HEK293 (cell line): Measurements from ENCODE around the gene SKIC8.

Experiments used
- CTCF ChIA-PET: fragments of 350-600 bp; formaldehyde crosslinking; extraction: SDS; loops from one replicate; lab custom pipeline; 2021; ENCODE audit warnings: antibody characterized with exemption; lab: Yijun Ruan, JAX
- POLR2A ChIA-PET: fragments of 300-600 bp; formaldehyde crosslinking; extraction: SDS; loops from one replicate; lab custom pipeline; 2020; ENCODE audit warnings: antibody characterized with exemption, inconsistent platforms; lab: Yijun Ruan, JAX
- H3K27ac ChIP-seq: fragments of 200-500 bp; sonication (Bioruptor generic); 2 replicates; pipeline ENCODE4 v1.5.1; 2014; ENCODE audit warnings: low read depth, low read length, control low read depth, inconsistent platforms; ENCODE audit errors: extremely low read depth
- H3K36me3 ChIP-seq, 2 experiments: fragments of 200-500 bp in 1 of 2; sonication (Bioruptor generic) in 1 of 2; 1 replicate in 1 of 2; 2 replicates in 1 of 2; pipeline ENCODE4 v1.5.1; 2014 to 2017; ENCODE audit warnings: inconsistent platforms in 2 of 2, low read length in 2 of 2; ENCODE audit not compliant: control insufficient read depth in 2 of 2, insufficient read depth in 1 of 2
- H3K4me1 ChIP-seq: fragments of 200-500 bp; sonication (Bioruptor generic); 2 replicates; pipeline ENCODE4 v1.5.1; 2014; ENCODE audit warnings: mild to moderate bottlenecking, low read length, inconsistent platforms; ENCODE audit not compliant: control insufficient read depth, insufficient read depth
- H3K4me3 ChIP-seq: 2 replicates; pipeline ENCODE4 v1.5.1; 2011; ENCODE audit warnings: low read depth, mild to moderate bottlenecking, control low read depth, low read length, moderate library complexity
- H3K9me3 ChIP-seq: fragments of 200-500 bp; sonication (Bioruptor generic); 2 replicates; pipeline ENCODE4 v1.5.1; 2014; ENCODE audit warnings: low read depth, low read length, inconsistent platforms; ENCODE audit not compliant: control insufficient read depth, insufficient read depth
- BCL11A ChIP-seq: fragments of 450-650 bp; formaldehyde crosslinking; IDR thresholded peaks from 2 replicates; pipeline ENCODE4 v1.5.1; 2016; ENCODE audit warnings: low read depth, missing biosample characterization, missing genetic modification characterization
- FEZF1 ChIP-seq: fragments of 450-650 bp; formaldehyde crosslinking; IDR thresholded peaks from 2 replicates; pipeline ENCODE4 v1.5.1; 2016; ENCODE audit warnings: missing biosample characterization, missing genetic modification characterization
- HIC1 ChIP-seq: fragments of 450-650 bp; formaldehyde crosslinking; IDR thresholded peaks from 2 replicates; pipeline ENCODE4 v1.5.1; 2016; ENCODE audit warnings: missing biosample characterization, missing genetic modification characterization
- KLF16 ChIP-seq: fragments of 450-650 bp; formaldehyde crosslinking; IDR thresholded peaks from 2 replicates; pipeline ENCODE4 v1.5.1; 2017; ENCODE audit warnings: missing biosample characterization, missing genetic modification characterization
- MZF1 ChIP-seq: fragments of 450-650 bp; formaldehyde crosslinking; IDR thresholded peaks from 2 replicates; pipeline ENCODE4 v1.5.1; 2017; ENCODE audit warnings: missing biosample characterization, missing genetic modification characterization, borderline replicate concordance
- PBX3 ChIP-seq: sonication (generic); formaldehyde crosslinking; IDR thresholded peaks from 2 replicates; pipeline ENCODE4 v1.8.1; 2022; ENCODE audit warnings: mild to moderate bottlenecking, moderate library complexity, missing genetic modification reagents
- SP7 ChIP-seq: fragments of 450-650 bp; formaldehyde crosslinking; IDR thresholded peaks from 2 replicates; pipeline ENCODE4 v1.5.1; 2016; ENCODE audit warnings: missing biosample characterization, missing genetic modification characterization
- TCF7L2 ChIP-seq: IDR thresholded peaks from 2 replicates; pipeline ENCODE4 v1.6.1; 2011; ENCODE audit warnings: low read depth, mild to moderate bottlenecking, inconsistent platforms, low read length, moderate library complexity, borderline replicate concordance
- WT1 ChIP-seq: fragments of 450-650 bp; formaldehyde crosslinking; IDR thresholded peaks from 2 replicates; pipeline ENCODE4 v1.5.1; 2016; ENCODE audit warnings: missing biosample characterization, missing genetic modification characterization
- YY1 ChIP-seq: fragments of 450-650 bp; formaldehyde crosslinking; IDR thresholded peaks from 2 replicates; pipeline ENCODE4 v1.5.1; 2018; ENCODE audit warnings: missing biosample characterization, missing genetic modification characterization
- ZBTB17 ChIP-seq: fragments of 450-650 bp; formaldehyde crosslinking; IDR thresholded peaks from 2 replicates; pipeline ENCODE4 v1.5.1; 2016; ENCODE audit warnings: missing biosample characterization, missing genetic modification characterization
- ZBTB6 ChIP-seq: fragments of 450-650 bp; formaldehyde crosslinking; IDR thresholded peaks from 2 replicates; pipeline ENCODE4 v1.5.1; 2017; ENCODE audit warnings: missing biosample characterization, missing genetic modification characterization
- ZEB2 ChIP-seq: fragments of 450-650 bp; formaldehyde crosslinking; IDR thresholded peaks from 2 replicates; pipeline ENCODE4 v1.5.1; 2016; ENCODE audit warnings: missing biosample characterization, missing genetic modification characterization
- ZNF132 ChIP-seq: fragments of 450-650 bp; formaldehyde crosslinking; IDR thresholded peaks from 2 replicates; pipeline ENCODE4 v1.5.1; 2017; ENCODE audit warnings: missing biosample characterization, missing genetic modification characterization, borderline replicate concordance
- ZNF140 ChIP-seq: fragments of 450-650 bp; formaldehyde crosslinking; IDR thresholded peaks from 2 replicates; pipeline ENCODE4 v1.5.1; 2016; ENCODE audit warnings: missing biosample characterization, missing genetic modification characterization
- ZNF16 ChIP-seq: fragments of 450-650 bp; formaldehyde crosslinking; IDR thresholded peaks from 2 replicates; pipeline ENCODE4 v1.5.1; 2016; ENCODE audit warnings: low read depth, missing biosample characterization, missing genetic modification characterization
- ZNF239 ChIP-seq: fragments of 450-650 bp; formaldehyde crosslinking; IDR thresholded peaks from 2 replicates; pipeline ENCODE4 v1.5.1; 2016; ENCODE audit warnings: missing biosample characterization, missing genetic modification characterization
- ZNF292 ChIP-seq: fragments of 450-650 bp; formaldehyde crosslinking; IDR thresholded peaks from 2 replicates; pipeline ENCODE4 v1.5.1; 2016; ENCODE audit warnings: low read depth, missing biosample characterization, missing genetic modification characterization, borderline replicate concordance
- ZNF350 ChIP-seq: fragments of 450-650 bp; formaldehyde crosslinking; IDR thresholded peaks from 2 replicates; pipeline ENCODE4 v1.5.0; 2017; ENCODE audit warnings: missing biosample characterization, mild to moderate bottlenecking, missing genetic modification characterization
- ZNF501 ChIP-seq: fragments of 450-650 bp; formaldehyde crosslinking; IDR thresholded peaks from 2 replicates; pipeline ENCODE4 v1.5.1; 2016; ENCODE audit warnings: missing biosample characterization, missing genetic modification characterization
- ZNF513 ChIP-seq: fragments of 450-650 bp; IDR thresholded peaks from 2 replicates; pipeline ENCODE4 v1.5.1; 2018; ENCODE audit warnings: missing biosample characterization, missing genetic modification characterization
- ZNF600 ChIP-seq: fragments of 450-650 bp; formaldehyde crosslinking; IDR thresholded peaks from 2 replicates; pipeline ENCODE4 v1.5.1; 2016; ENCODE audit warnings: missing biosample characterization, missing genetic modification characterization
- ZNF626 ChIP-seq: fragments of 450-650 bp; sonication (Bioruptor Pico); formaldehyde crosslinking; IDR thresholded peaks from 2 replicates; pipeline ENCODE4 v1.5.1; 2018; ENCODE audit warnings: missing biosample characterization, missing genetic modification characterization, inconsistent platforms
- ZNF701 ChIP-seq: fragments of 450-650 bp; formaldehyde crosslinking; IDR thresholded peaks from 2 replicates; pipeline ENCODE4 v1.5.1; 2016; ENCODE audit warnings: missing biosample characterization, missing genetic modification characterization
- ZNF830 ChIP-seq: fragments of 450-650 bp; IDR thresholded peaks from 2 replicates; pipeline ENCODE4 v1.5.0; 2018; ENCODE audit warnings: missing biosample characterization, missing genetic modification characterization, low read depth, mild to moderate bottlenecking, moderate library complexity

The SKIC8 gene

GRCh38 chr15:78312536-78312935, 13.1 kb upstream of the SKIC8 start:
- Histone ChIP-seq H3K36me3 (no peaks in the 10 kb centered on the region), H3K4me3 (no peak overlapping the region), H3K4me1 (no peaks in the 10 kb centered on the region), H3K27ac (no peak overlapping the region), H3K9me3 (no peaks in the 10 kb centered on the region)
- ChIA-PET POLR2A (interaction anchor here (2.7 kb wide), 1 partner anchor 13 kb away, joined by 14 read pairs; the partner anchor contains the start of gene SKIC8), CTCF (interaction anchor here (0.6 to 9.1 kb wide), 7 partner anchors 14 to 439 kb away, joined by 3 to 176 read pairs (median 3); partner anchors contain the start of gene SKIC8)
- TF ChIP-seq KLF16 (tag by site-specific recombination) (no peak), MZF1 (tag by site-specific recombination) (no peak), FEZF1 (no peak), ZNF830 (tag by site-specific recombination) (no peak), ZNF239 (no peak), ZNF292 (tag by site-specific recombination) (no peak)

- ChIA-PET CTCF (interaction anchor here (0.9 to 9.1 kb wide), 8 partner anchors 12 to 440 kb away, joined by 3 to 176 read pairs (median 4); partner anchors contain the start of gene SKIC8), POLR2A (interaction anchor here (0.8 to 2.7 kb wide), 3 partner anchors 12 to 254 kb away, joined by 3 to 14 read pairs (median 4); partner anchors contain the start of genes CHRNA5 and SKIC8)
- H3K4me1 ChIP-seq, result no peaks in the 10 kb centered on the region
- H3K27ac ChIP-seq, result no peak overlapping the region
- H3K36me3 ChIP-seq, result no peaks in the 10 kb centered on the region
- H3K9me3 ChIP-seq, result no peaks in the 10 kb centered on the region
- H3K4me3 ChIP-seq, result no peak overlapping the region
- no peak for TF ChIP-seq ZNF626 (tag by site-specific recombination)
- no peak for TF ChIP-seq YY1 (tag by site-specific recombination)
- no peak for TF ChIP-seq ZNF132
- TF ChIP-seq ZNF501 (tag by site-specific recombination), result no peak
- no peak for TF ChIP-seq ZNF350
- no peak for TF ChIP-seq PBX3 (CRISPR knock-in tag)
- no peak for TF ChIP-seq HIC1 (tag by site-specific recombination)
- TF ChIP-seq, all 188 proteins: peak for 0
Observed at GRCh38 chr15:78311292-78311691, 11.9 kb upstream of the SKIC8 start.

GRCh38 chr15:78308422-78309032, 9.1 kb upstream of the SKIC8 start:
- no peaks in the 10 kb centered on the region for H3K36me3 ChIP-seq
- no peak overlapping the region for H3K27ac ChIP-seq
- CTCF ChIA-PET, result interaction anchor here (0.5 to 9.1 kb wide), 50 partner anchors 8 to 454 kb away, joined by 3 to 176 read pairs (median 4); partner anchors contain the start of genes IREB2 and SKIC8
- H3K4me1 ChIP-seq, result no peaks in the 10 kb centered on the region
- POLR2A ChIA-PET, result interaction anchor here (1.5 to 1.8 kb wide), 2 partner anchors 9 to 129 kb away, joined by 4 to 8 read pairs; partner anchors contain the start of genes IREB2 and SKIC8
- H3K9me3 ChIP-seq, result no peaks in the 10 kb centered on the region
- no peak overlapping the region for H3K4me3 ChIP-seq
- TF ChIP-seq ZBTB6 (tag by site-specific recombination), result 0 out of 2 replicates have a peak, but pooled peaks have one; percentile 14
- TF ChIP-seq ZNF513, result no peak
- TF ChIP-seq ZNF701 (tag by site-specific recombination), result no peak
- TF ChIP-seq ZBTB17, result peak; percentile 68
- 0 out of 2 replicates have a peak, but pooled peaks have one; percentile 38 for TF ChIP-seq ZEB2 (tag by site-specific recombination)
- TF ChIP-seq ZNF16 (tag by site-specific recombination), result peak; percentile 82; the same call in 1 of the 2 replicates
- TF ChIP-seq ZNF600 (tag by site-specific recombination), result peak; percentile 17; the same call in 1 of the 2 replicates
- 0 out of 2 replicates have a peak, but pooled peaks have one; percentile 20 for TF ChIP-seq SP7 (tag by site-specific recombination)
- no peak for TF ChIP-seq WT1 (tag by site-specific recombination)
- no peak for TF ChIP-seq TCF7L2
- no peak for TF ChIP-seq BCL11A (tag by site-specific recombination)
- TF ChIP-seq ZNF140 (tag by site-specific recombination), result no peak
